Mucosa of descending colon (tissue), 3 donors: ENCODE measurements around the gene MBD5. TPM values are rescaled to one million over a fixed set of nuclear protein-coding genes. Genes with fewer than 3 reads are reported as not detected.

Experiments used
- ATAC-seq: fragments of 200-7000 bp; cut with Tn5 transposase; one replicate; pipeline ENCODE4 v1.9.1; 2020; ENCODE audit warnings: mild to moderate bottlenecking, moderate library complexity
- DNase-seq, 3 donors: peaks; one replicate each; pipeline ENCODE4 v3.0.0-alpha.2; 2020
- H3K36me3 ChIP-seq: fragments of 200-600 bp; one replicate; pipeline ENCODE4 v1.8.0; 2021; ENCODE audit warnings: low read depth, mild to moderate bottlenecking
- H3K4me1 ChIP-seq: fragments of 200-600 bp; one replicate; pipeline ENCODE4 v1.8.0; 2021; ENCODE audit warnings: low read depth, mild to moderate bottlenecking
- H3K4me3 ChIP-seq: fragments of 200-600 bp; one replicate; pipeline ENCODE4 v1.8.0; 2021; ENCODE audit warnings: mild to moderate bottlenecking
- H3K9me3 ChIP-seq: fragments of 200-600 bp; one replicate; pipeline ENCODE4 v1.8.0; 2021; ENCODE audit warnings: mild to moderate bottlenecking
- intact Hi-C, 2 donors: fragments of 100-400 bp; cut with DNase I in 1 of 2; cut with micrococcal nuclease in 1 of 2; formaldehyde crosslinking; loops; one replicate each; pipeline versions ENCODE4 v1.11.0 to v1.11.1; 2022; cut with DNase I, micrococcal nuclease
- total RNA-seq, 3 donors: library from RNA; stranded (reverse); fragmentation: NEBNext Ultra II Directional in 2 of 3; extraction: Animal tissue kit (Norgen Biotek cat#: 25700) in 2 of 3; gene quantifications; one replicate each; pipeline versions ENCODE4 v1.2.1 to v1.2.4, GENCODE V29; 2021 to 2023
- TF ChIP-seq, protein P1 (sequence below): fragments of 200-600 bp; IDR thresholded peaks from one replicate; pipeline ENCODE4 v1.8.0; 2022; ENCODE audit warnings: antibody characterized with exemption, mild to moderate bottlenecking
- donor health status: DM: no; HTN: no; CAD: no; lungs with moderate emphysema.
- donor health status: DM: no; HTN: no; CAD: no.
- donor health status: DM: no; HTN: yes; CAD: no.

The MBD5 gene
- total RNA-seq, 3 donors from 2014 or later, result 31.8 to 69.8 (median 43.8) TPM

DNA sequence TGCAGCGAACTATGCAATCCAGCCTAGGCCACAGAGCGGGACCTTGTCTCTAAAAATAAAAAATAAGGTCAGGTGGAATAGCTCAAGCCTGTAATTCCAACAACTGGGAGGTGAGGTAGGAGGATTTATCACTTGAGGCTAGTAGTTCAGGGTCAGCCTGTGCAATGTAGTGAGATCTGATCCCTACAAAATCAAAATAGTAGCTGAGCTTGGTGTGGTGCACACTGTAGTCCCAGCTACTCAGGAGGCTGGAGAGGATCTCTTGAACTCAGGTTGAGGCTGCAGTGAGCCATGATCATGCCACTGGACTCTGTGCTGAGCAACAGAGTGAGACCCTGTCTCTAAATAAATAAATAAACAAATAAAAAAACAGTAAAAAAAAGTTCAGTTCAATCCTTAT is 5.7 kb downstream of the MBD5 start:
- Histone ChIP-seq H3K36me3 (no peaks in the 10 kb centered on the region), H3K9me3 (no peaks in the 10 kb centered on the region), H3K4me1 (peaks cover 15% of the 10 kb centered on the region), H3K4me3 (no peak overlapping the region)
- TF ChIP-seq, protein P1, sequence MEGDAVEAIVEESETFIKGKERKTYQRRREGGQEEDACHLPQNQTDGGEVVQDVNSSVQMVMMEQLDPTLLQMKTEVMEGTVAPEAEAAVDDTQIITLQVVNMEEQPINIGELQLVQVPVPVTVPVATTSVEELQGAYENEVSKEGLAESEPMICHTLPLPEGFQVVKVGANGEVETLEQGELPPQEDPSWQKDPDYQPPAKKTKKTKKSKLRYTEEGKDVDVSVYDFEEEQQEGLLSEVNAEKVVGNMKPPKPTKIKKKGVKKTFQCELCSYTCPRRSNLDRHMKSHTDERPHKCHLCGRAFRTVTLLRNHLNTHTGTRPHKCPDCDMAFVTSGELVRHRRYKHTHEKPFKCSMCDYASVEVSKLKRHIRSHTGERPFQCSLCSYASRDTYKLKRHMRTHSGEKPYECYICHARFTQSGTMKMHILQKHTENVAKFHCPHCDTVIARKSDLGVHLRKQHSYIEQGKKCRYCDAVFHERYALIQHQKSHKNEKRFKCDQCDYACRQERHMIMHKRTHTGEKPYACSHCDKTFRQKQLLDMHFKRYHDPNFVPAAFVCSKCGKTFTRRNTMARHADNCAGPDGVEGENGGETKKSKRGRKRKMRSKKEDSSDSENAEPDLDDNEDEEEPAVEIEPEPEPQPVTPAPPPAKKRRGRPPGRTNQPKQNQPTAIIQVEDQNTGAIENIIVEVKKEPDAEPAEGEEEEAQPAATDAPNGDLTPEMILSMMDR, result no peak
- DNase-seq (no peak), ATAC-seq (no peak)
- intact Hi-C loops, result no loop called here

DNA sequence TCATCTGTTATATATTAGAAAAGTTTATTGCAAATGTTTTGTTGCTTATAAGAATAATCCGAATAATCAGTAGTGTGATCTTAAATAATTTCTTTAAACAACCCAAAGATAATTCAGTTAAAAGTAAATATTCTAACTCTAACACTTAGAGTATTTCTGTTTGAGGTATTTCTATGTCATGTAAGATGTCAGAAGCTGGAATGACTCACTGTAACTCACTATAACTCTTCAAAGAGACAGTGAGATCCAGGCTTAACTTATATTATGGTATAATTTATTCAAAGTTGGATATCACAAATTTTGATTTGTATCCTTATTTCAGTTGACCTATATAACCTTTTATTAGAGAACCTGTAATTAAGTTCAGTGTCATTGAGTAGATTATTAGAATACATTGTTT is 6.9 kb downstream of the MBD5 start:
- peaks cover 7% of the 10 kb centered on the region for H3K4me1 ChIP-seq
- intact Hi-C loops, result no loop called here
- no peaks in the 10 kb centered on the region for H3K9me3 ChIP-seq
- TF ChIP-seq, protein P1, result no peak
- ATAC-seq, result no peak
- DNase-seq, result no peak
- no peaks in the 10 kb centered on the region for H3K36me3 ChIP-seq
- no peak overlapping the region for H3K4me3 ChIP-seq

DNA sequence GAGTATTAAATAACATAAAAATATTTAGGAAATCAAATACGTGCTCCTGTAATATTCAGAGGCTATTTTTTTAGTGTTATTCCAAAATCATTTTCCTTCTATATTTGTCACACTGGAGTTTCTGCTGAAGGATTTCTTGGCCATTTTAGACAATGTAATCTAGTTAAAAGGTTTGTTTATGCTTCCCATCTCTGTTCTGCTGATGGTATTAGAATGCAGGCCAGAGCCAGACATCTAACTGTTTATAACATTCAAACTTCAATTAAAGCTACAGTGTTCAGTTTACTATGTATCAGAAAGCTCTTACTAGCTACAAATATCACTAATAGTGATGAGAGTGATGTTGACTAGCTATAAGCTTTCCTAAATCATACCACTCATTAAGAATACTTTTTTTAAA is 7.9 kb downstream of the MBD5 start:
- TF ChIP-seq, protein P1, result no peak
- H3K4me1 ChIP-seq, result no peaks in the 10 kb centered on the region
- H3K36me3 ChIP-seq, result no peaks in the 10 kb centered on the region
- ATAC-seq (no peak), DNase-seq (no peak)
- intact Hi-C loops, result no loop called here
- H3K9me3 ChIP-seq, result no peaks in the 10 kb centered on the region
- no peak overlapping the region for H3K4me3 ChIP-seq

DNA sequence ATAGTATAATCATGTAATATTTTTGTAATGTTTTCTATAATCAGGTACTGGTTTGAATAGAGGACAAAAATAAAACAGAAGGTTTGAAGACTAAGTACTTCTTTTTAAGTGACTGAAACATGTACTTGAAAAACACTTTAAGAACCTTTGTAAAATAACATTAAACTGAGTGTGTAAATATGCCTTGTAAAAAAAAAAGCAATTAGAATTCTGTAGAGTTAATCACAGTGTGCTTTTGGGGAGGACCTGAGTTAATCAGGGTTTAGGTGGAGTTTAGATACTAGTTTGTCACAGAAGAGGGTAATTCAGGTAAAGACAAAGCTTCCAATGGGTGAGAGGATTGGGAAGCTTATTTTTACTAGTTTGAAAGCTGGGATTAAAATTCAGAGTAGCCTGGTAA is 10.3 kb downstream of the MBD5 start:
- ATAC-seq (no peak), DNase-seq (no peak)
- intact Hi-C loops, result no loop called here
- no peaks in the 10 kb centered on the region for H3K4me1 ChIP-seq
- no peaks in the 10 kb centered on the region for H3K9me3 ChIP-seq
- H3K36me3 ChIP-seq, result no peaks in the 10 kb centered on the region
- TF ChIP-seq, protein P1, result no peak
- H3K4me3 ChIP-seq, result no peak overlapping the region

DNA sequence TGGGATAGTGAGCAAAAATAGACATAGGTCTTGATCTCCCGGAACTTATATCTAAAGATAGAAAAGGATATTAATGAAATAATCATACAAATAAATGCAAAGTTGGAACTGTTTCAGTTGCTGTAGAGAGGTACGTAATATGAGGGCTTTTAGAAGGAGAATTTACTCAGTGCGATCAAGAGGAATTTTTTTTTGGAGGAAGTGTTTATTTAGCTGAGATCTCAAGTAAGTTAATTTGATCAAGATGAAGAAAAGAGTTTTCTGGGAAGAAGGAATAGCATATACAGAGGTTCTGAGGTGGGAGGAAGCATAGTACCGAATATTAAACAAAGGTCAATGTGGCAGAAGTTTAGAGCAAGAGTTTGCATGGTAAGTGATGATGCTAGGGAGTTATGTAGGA is 11.3 kb downstream of the MBD5 start:
- no peaks in the 10 kb centered on the region for H3K9me3 ChIP-seq
- ATAC-seq (no peak), DNase-seq (no peak)
- no peaks in the 10 kb centered on the region for H3K36me3 ChIP-seq
- no peak overlapping the region for H3K4me3 ChIP-seq
- TF ChIP-seq, protein P1, result no peak
- H3K4me1 ChIP-seq, result no peaks in the 10 kb centered on the region
- intact Hi-C loops, result no loop called here

DNA sequence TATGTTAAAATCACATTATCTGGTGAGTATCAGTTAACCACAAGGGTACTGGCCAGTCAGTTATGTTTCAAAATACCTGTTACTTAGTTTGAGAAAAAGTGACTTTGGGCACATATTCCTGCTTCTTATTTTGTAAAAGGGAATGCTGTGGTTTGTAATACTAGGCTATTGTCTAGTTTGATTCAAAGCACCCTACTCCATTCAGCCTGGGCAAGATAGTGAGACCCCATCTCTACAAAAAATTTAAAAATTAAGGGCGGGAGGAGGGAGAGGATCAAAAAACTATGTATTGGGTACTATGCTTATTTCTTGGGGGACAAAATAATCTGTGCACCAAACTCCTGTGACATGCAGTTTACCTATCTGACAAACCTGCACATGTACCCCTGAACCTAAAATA is 18.9 kb downstream of the MBD5 start:
- no peak for ATAC-seq

More for the DNA sequence above, 18.9 kb downstream of the MBD5 start:
- Histone ChIP-seq H3K4me3 (no peak overlapping the region), H3K9me3 (no peaks in the 10 kb centered on the region), H3K36me3 (no peaks in the 10 kb centered on the region), H3K4me1 (no peaks in the 10 kb centered on the region)
- intact Hi-C loops, result no loop called here
- DNase-seq, result no peak
- TF ChIP-seq, protein P1, result no peak
